DOHH2 (cell line): ENCODE data around the gene ZNF462.

Experiments
- CTCF ChIP-seq: fragments of 200-600 bp; sonication (generic); IDR thresholded peaks from one replicate; pipeline ENCODE4 v1.5.1; 2014; ENCODE audit warnings: antibody characterized with exemption, mild to moderate bottlenecking, low read depth, low read length; ENCODE audit not compliant: poor library complexity, severe bottlenecking
- EZH2phosphoT487 ChIP-seq: fragments of 200-600 bp; sonication (generic); IDR thresholded peaks from 2 replicates; pipeline ENCODE4 v1.6.1; 2017; ENCODE audit warnings: borderline replicate concordance, mild to moderate bottlenecking, antibody characterized with exemption, low read length, moderate library complexity, mixed read lengths

GRCh38 chr9:106966481-106966880, 103.5 kb downstream of the ZNF462 start:
- no peak for TF ChIP-seq CTCF
- no peak for TF ChIP-seq EZH2phosphoT487
